T-helper 1 cell treated with Interleukin-12 subunit alpha and Interleukin-12 subunit beta and Interleukin-4 antibody, amounts not matched to agents 30 ng/mL and 1 ng/mL, for 36 hours (primary cell): ENCODE data around the gene TMC2. TPM values are rescaled to one million over a fixed set of nuclear protein-coding genes. Genes with fewer than 3 reads are reported as not detected.

Source experiments
- intact Hi-C: fragments of 100-400 bp; cut with micrococcal nuclease; formaldehyde crosslinking; loops from one replicate; pipeline ENCODE4 v1.15.1; 2024
- total RNA-seq: library from RNA; stranded (reverse); gene quantifications from 2 replicates; pipeline ENCODE4 v1.2.3, GENCODE V29; 2022

Gene TMC2
- total RNA-seq, 1 donor from 2014 or later = not detected

DNA sequence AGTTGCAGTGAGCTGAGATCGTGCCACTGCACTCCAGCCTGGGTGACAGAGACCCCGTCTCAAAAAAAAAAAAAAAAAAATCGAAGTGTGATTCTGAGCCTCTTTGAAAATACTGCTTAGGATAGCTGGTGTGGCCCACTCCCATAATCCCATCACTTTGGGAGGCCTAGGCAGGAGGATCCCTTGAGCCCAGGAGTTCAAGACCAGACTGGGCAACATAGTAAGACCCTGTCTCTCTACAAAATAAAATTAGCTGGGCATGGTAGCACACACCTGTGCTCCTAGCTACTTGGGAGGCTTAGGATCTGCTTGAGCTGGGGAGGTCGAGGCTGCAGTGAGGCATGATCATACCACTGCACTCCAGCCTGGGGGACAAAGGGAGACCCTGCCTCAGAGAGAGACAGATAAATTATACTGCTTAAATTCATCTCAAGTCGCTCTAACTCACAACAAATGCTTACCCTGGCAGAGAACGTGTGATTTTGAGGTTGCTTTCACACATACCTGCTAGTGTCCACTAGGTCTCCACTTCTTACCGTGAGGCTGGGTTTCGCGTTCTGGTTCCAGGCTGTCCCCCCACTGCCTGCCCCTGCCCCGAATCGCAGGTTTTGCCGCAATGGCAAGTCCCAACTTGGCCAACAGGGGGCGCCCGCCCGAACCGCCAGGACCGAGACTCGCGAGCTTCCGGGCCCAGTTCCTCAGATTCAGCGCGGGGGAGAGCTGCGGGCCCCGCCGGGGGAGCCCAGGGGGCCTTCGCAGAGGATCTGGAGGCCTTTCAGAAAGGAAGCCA, 12.3 kb upstream of the TMC2 start:
- intact Hi-C loops = loop anchor here (1.0 to 10.0 kb wide), 10 partner anchors 15 to 1471 kb away; partner anchors contain the start of genes IDH3B and SNRPB

DNA sequence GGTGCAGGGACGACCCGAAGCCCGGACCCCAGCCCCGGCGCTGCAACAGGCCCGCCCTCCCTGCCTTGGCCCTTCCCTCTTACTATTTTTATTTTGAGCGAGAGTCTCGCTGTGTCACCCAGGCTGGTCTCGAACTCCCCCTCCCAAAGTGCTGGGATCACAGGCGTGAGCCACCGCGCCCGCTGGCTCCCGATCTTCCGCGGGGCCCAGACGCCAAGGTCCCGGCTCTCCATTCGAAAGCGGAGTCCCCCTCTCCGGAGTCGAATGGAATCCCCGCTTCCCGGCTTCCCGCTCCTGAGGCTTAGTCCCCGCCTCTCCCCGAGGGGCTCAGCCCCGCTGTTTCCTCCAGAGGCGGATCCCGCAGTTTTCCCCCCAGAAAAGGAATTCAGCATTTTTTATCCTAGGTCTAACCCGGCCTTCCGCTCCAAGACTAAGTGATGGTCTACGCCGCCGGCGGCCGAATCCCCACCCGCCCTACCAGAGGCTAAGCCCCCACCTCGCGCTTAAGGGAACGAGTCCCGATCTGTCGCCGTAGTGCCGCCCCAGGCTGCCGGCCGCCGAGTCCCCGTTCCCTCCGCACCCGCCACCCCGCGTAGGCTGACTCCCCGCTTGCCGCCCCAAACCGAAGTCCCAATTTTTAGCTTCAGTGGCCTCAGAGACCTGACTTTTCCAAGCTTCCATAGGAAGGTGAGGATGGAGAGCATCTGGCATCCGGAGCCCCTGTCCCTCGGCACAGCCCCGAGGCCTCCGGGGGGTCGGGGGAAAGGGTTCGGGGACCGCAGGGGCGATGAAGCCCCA, 11.5 kb upstream of the TMC2 start:
- intact Hi-C loops = loop anchor here (1.0 to 10.0 kb wide), 11 partner anchors 16 to 1470 kb away; partner anchors contain the start of genes IDH3B and SNRPB

DNA sequence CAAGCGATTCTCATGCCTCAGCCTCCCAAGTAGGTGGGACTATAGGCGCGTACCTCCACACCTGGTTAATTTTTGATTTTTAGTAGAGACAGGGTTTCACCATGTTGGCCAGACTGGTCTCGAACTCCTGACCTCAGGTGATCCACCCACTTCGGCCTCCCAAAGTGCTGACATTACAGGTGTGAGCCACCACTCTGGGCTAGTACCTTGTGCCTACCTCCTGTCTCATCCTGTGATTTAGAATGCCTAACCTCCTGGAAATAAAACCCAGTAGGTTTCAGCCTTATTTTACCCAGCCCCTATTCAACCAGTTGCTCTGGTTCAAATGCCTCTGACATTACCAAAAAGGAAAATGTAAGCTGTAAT, 10.2 kb upstream of the TMC2 start:
- intact Hi-C loops = loop anchor here (10.0 kb wide), 3 partner anchors 459 to 1469 kb away; no protein-coding TSS in a partner anchor

DNA sequence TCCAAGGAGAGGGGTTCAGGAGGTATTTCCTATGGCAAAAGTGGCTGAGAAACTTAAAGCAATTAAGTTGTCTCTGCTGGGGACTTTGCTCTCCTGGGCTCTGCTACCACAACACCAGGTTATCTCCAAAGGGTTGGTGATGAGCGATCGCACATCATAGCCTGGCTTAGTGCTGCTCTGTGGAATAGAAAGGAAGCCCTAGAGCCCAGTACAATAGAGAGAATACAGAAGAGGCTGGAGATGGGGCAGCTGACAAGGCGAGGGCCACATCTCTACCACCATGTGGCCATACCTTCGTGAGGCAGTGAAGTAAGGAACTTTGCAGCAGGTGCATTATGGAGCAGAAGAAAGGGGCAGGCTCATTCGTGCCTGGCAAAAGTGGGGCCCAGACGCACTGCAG, 8.6 kb upstream of the TMC2 start:
- intact Hi-C loops = loop anchor here (10.0 kb wide), 3 partner anchors 457 to 1467 kb away; no protein-coding TSS in a partner anchor

DNA sequence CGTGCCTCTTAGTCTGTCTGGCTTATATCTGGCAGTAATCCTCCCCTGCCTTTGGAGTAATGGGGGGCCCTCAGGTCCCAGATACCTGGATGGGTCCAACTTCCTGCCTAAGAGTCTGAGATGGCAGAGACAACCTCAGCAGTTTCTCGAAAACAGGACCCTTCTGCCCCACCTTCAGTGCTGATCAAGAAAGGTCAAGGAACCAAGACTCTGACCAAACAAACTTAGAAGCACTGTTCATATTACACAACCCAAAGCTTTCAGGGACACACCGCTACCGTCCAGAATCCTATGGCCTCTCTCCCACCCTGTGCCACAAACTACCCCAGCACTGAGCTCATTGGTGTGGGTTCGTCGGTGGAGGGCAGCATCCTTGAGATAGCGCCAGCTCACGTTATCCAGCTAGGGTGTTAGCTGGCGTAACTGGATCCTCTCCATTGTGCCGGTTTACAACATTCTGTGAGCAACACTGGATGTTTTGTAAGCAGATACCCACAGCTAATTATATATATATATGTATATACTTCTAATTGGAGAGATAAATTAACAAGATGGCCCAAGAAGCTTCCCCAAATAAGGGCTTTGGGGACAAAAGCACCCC, 7.6 kb upstream of the TMC2 start:
- intact Hi-C loops = loop anchor here (10.0 kb wide), 3 partner anchors 456 to 1466 kb away; no protein-coding TSS in a partner anchor

DNA sequence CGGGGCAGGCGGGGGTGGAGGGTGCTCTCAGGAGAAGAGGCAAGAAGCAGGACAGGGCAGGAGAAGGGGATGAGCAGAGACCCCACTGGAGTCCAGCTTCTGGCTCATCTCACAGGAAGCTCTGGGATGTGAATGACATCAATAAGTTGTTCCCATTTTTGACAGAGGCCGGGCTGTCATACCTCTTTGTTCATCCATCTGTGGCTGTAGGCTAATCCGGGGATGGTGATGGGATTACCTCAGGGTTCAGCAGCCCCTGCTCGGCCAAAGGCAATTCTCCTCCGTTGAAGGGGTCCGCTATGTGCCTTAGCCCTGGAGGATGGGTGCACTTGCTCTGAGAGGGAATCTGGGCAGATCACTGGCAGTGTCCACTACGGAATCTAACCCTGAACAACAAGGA, 3.3 kb upstream of the TMC2 start:
- intact Hi-C loops = no loop called here

GRCh38 chr20:2535711-2536559, 438 bp upstream of the TMC2 start:
- intact Hi-C loops = no loop called here

GRCh38 chr20:2537101-2537500, 728 bp downstream of the TMC2 start:
- intact Hi-C loops = no loop called here

- intact Hi-C loops = no loop called here
These were observed 2.0 kb downstream of the TMC2 start for GRCh38 chr20:2538356-2538755.

- intact Hi-C loops = no loop called here
These were observed 2.8 kb downstream of the TMC2 start for GRCh38 chr20:2538931-2539720.

- intact Hi-C loops = no loop called here
These were observed 5.6 kb downstream of the TMC2 start for GRCh38 chr20:2541940-2542339.

GRCh38 chr20:2542361-2542760, 6.0 kb downstream of the TMC2 start:
- intact Hi-C loops = no loop called here

- intact Hi-C loops = no loop called here
These were observed 7.8 kb downstream of the TMC2 start for GRCh38 chr20:2544211-2544610.

DNA sequence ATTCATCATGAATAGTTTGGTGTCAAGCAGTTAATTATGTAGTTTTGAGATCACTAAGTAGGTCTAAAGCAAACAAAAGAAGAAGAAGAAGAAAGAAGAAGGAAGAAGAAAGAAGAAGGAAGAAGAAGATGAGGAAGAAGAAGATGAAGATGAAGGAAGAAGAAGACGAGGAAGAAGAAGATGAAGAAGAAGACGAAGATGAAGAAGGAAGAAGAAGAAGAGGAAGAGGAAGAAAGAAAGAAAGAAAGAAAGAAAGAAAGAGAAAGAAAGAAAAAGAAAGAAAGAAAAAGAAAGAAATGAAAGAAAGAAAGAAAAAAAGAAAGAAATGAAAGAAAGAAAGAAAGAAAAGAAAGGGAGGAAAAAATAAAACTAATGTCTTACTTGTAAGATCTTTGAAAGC, 9.2 kb downstream of the TMC2 start:
- intact Hi-C loops = no loop called here

- intact Hi-C loops = no loop called here
These were observed 21.7 kb downstream of the TMC2 start for GRCh38 chr20:2557873-2558580.

DNA sequence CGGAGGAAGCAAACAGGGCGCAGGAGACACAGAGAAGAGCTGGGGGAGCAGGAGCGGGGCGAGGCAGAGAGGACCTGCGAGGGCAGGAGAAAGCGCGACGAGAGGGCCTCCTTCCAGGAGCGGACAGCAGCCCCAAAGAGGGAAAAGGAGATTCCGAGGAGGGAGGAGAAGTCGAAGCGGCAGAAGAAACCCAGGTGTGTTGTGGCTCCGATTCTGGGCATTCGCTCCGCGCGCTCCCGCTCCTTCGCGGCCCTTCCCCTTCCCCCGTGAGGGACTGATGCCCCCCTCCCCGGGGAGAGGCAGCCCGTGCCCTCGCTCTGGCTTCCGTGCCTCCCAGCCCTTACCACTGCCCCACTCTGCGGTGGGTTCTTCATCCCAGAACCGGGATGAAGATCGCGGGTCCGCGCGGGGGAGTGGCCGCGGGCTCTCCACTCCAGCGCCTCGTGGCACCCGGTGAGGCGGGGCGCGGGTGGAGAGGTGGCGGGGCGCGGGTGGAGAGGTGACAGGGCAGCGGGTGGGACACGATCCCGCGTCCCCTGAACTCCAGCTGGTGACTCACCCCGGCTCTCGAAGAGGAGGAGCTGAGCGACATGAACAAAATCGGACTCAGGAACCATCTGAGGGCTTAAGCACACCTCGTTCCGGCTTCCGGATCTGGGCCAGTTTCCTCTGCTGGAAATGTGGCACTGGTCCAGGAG, 22.4 kb downstream of the TMC2 start:
- intact Hi-C loops = no loop called here

DNA sequence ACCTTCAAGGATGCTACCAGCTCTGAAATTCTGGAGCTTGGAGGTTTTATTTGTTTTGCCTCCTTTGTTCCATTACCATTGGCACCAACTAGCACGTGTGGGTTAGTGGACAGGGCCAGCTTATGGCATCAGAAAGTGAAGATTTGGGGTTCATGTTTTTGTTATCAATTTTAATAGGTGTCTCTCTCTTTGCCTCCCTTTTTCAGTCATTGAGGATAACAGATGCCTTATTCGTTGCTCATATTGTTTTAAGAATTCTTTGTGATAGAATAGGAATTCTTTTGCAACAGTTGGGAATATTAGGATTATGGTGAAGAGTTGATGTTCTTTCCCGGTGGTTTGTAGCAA, 22.9 kb downstream of the TMC2 start:
- intact Hi-C loops = no loop called here

DNA sequence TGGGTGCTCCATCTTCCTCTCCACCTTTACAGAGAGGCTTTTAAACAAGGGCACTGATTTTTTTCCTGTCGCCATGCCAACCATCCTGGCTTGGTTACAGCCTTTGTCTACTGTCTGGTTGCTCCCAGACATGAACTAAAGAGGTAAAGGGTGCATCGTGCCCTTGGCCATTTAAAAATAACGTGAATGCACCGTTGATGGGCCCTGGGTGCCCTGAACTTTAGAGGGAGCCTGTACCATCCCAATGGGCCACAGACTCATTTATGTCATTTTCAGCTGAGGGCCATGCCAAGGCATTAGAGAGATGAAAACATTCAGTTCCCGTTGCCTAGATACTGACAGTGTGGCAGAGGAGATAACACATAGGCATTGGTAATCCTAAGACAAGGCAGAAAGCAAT, 23.3 kb downstream of the TMC2 start:
- intact Hi-C loops = no loop called here

DNA sequence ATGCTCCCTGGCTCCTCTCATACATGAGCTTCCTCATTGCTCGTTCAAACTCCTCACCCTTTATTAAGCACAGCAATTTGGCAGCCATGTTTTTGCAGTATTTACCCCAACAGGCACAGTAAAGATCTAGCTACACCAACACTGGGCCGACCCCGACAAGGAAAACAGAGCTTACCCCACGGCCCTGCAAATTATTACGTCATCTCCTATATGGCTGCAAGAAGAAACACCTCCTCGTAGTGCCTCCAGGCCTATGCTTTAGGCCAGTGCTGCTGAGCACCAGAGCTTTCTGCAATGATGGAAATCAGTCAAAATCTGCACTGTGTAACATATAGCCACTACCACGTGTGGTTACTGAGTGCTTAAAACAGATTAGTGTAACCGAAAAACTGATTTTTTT, 26.7 kb downstream of the TMC2 start:
- intact Hi-C loops = no loop called here
